GM21390 (cell line): ENCODE data around the gene RNF213.

Source experiments
- ATAC-seq: cut with Tn5 transposase; IDR thresholded peaks from one replicate; pipeline ENCODE4 v1.9.1; 2021; ENCODE audit not compliant: unreplicated experiment

Gene RNF213

DNA sequence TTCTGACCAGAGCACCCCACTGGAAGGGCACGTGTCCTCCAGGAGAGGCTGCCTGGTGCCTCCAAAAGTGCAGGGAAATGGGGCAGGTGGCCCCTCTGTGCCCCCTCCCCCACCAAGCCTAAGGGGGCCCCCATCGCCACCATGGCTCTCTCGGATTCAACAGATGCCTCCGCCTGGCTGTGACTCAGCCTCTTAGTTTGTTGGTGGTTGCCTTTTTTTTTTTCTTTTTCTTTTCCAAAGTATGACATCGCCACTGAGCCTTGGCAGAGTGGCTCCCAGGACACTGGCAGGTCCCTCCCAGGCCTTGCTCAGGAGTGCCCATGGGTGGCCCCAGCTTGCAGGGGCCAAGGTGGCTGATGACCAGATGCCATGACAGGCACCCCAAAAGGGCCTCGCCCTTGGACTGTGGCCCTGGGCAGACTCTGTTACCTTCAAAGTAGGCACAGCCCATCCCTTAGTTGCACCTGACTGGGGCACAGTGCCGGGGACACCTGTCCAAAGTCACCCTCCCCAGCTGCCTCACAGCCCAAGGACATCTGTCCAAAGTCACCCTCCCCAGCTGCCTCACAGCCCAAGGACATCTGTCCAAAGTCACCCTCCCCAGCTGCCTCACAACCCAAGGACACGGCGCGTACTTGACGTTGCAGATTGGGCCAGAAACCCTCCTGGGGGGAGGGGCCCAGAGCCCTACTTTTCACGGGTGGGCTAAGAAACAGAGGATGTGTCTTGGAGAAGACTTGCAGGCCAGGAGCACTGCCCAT lies 186.2 kb downstream of the RNF213 start:
- no peak for ATAC-seq

DNA sequence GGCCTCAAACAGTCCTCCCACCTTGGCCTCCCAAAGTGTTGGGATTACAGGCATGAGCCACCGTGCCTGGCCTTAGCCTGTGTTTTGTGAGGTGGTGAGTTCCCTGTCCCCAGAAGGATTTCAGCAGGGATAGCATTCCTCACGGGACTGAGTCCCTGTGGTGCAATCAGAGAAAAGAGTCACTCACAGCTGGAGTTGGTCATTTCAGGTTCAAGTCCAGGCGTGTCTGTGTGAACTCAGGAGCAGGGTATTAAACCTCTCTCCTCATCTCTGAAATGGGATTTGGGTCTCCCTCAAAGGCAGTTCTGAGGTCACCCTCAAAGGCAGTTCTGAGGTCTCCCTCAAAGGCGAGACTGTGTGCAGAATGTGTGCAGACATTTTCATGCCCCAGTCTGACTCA lies 187.1 kb downstream of the RNF213 start:
- no peak for ATAC-seq
